Lower lobe of right lung (tissue), 2 donors: ENCODE data around the gene IMPDH1. TPM values are rescaled to one million over a fixed set of nuclear protein-coding genes. Genes with fewer than 3 reads are reported as not detected.

Source experiments
- ATAC-seq, 2 donors: fragments of 200-7000 bp; cut with Tn5 transposase; one replicate each; pipeline ENCODE4 v1.9.1; 2020 to 2022; ENCODE audit warnings: mild to moderate bottlenecking in 2 of 2, moderate library complexity in 2 of 2
- DNase-seq: peaks from one replicate; pipeline ENCODE4 v3.0.0-alpha.2; 2020
- H3K27ac ChIP-seq: fragments of 200-600 bp; one replicate; pipeline ENCODE4 v1.8.0; 2022
- H3K27me3 ChIP-seq: fragments of 200-600 bp; one replicate; pipeline ENCODE4 v1.8.0; 2022; ENCODE audit warnings: low read depth
- H3K36me3 ChIP-seq: fragments of 200-600 bp; one replicate; pipeline ENCODE4 v1.8.0; 2022; ENCODE audit warnings: mild to moderate bottlenecking
- H3K4me1 ChIP-seq: fragments of 200-600 bp; one replicate; pipeline ENCODE4 v1.8.0; 2022
- H3K4me3 ChIP-seq: fragments of 200-600 bp; one replicate; pipeline ENCODE4 v1.8.0; 2022; ENCODE audit warnings: mild to moderate bottlenecking
- H3K9me3 ChIP-seq: fragments of 200-600 bp; one replicate; pipeline ENCODE4 v1.8.0; 2022
- CTCF ChIP-seq: fragments of 200-600 bp; IDR thresholded peaks from one replicate; pipeline ENCODE4 v1.8.0; 2022; ENCODE audit warnings: antibody characterized with exemption, mild to moderate bottlenecking
- intact Hi-C: fragments of 100-400 bp; cut with DNase I; formaldehyde crosslinking; loops from one replicate; pipeline ENCODE4 v1.11.0; 2022
- total RNA-seq: library from RNA; stranded (reverse); fragmentation: NEBNext Ultra II Directional; extraction: Animal tissue kit (Norgen Biotek cat#: 25700); gene quantifications from one replicate; pipeline ENCODE4 v1.2.1, GENCODE V29; 2021
- donor health status: DM: no; HTN: yes; CAD: no; lungs with severe emphysema.

The IMPDH1 gene
- total RNA-seq, 1 donor from 2014 or later, result 93.4 TPM

- Histone ChIP-seq H3K4me3 (no peak overlapping the region), H3K36me3 (no peaks in the 10 kb centered on the region), H3K9me3 (no peaks in the 10 kb centered on the region), H3K27me3 (peaks cover 53% of the 10 kb centered on the region), H3K27ac (no peak overlapping the region), H3K4me1 (peaks cover 4% of the 10 kb centered on the region)
- intact Hi-C loops, result no loop called here
- DNase-seq (no peak), ATAC-seq (no peak)
- TF ChIP-seq CTCF, result no peak
These were observed 56.2 kb downstream of the IMPDH1 start for GRCh38 chr7:128353610-128354009.

GRCh38 chr7:128353189-128353588 lies 56.6 kb downstream of the IMPDH1 start:
- H3K9me3 ChIP-seq, result no peaks in the 10 kb centered on the region
- TF ChIP-seq CTCF, result no peak
- peaks cover 4% of the 10 kb centered on the region for H3K4me1 ChIP-seq
- ATAC-seq (no peak), DNase-seq (no peak)
- no peak overlapping the region for H3K4me3 ChIP-seq
- intact Hi-C loops, result no loop called here
- peaks cover 53% of the 10 kb centered on the region for H3K27me3 ChIP-seq
- H3K36me3 ChIP-seq, result no peaks in the 10 kb centered on the region
- no peak overlapping the region for H3K27ac ChIP-seq

GRCh38 chr7:128352636-128353035 lies 57.1 kb downstream of the IMPDH1 start:
- Histone ChIP-seq H3K9me3 (no peaks in the 10 kb centered on the region), H3K27me3 (peaks cover 49% of the 10 kb centered on the region), H3K4me1 (peaks cover 4% of the 10 kb centered on the region), H3K27ac (no peak overlapping the region), H3K36me3 (no peaks in the 10 kb centered on the region), H3K4me3 (no peak overlapping the region)
- intact Hi-C loops, result no loop called here
- DNase-seq, result no peak
- ATAC-seq, result no peak
- no peak for TF ChIP-seq CTCF

- peak; percentile 73 for DNase-seq
- Histone ChIP-seq H3K36me3 (no peaks in the 10 kb centered on the region), H3K27ac (no peak overlapping the region), H3K9me3 (no peaks in the 10 kb centered on the region), H3K4me3 (peak overlapping the region; percentile 14), H3K27me3 (peaks cover 46% of the 10 kb centered on the region), H3K4me1 (peaks cover 4% of the 10 kb centered on the region)
- intact Hi-C loops, result no loop called here
- peak; percentile 74 for ATAC-seq
- TF ChIP-seq CTCF, result peak; percentile 55
These were observed 57.6 kb downstream of the IMPDH1 start for GRCh38 chr7:128352153-128352537.

- DNase-seq (no peak), ATAC-seq (peak; percentile 7 to 13)
- Histone ChIP-seq H3K27ac (no peak overlapping the region), H3K4me1 (peaks cover 4% of the 10 kb centered on the region), H3K36me3 (no peaks in the 10 kb centered on the region), H3K27me3 (peaks cover 46% of the 10 kb centered on the region), H3K4me3 (peak overlapping the region; percentile 22), H3K9me3 (no peaks in the 10 kb centered on the region)
- intact Hi-C loops, result no loop called here
- no peak for TF ChIP-seq CTCF
These were observed 58.3 kb downstream of the IMPDH1 start for GRCh38 chr7:128351296-128352152.
